Cardiac septum (tissue), 1 donor: ENCODE measurements around the gene NDST1. TPM values are rescaled to one million over a fixed set of nuclear protein-coding genes. Genes with fewer than 3 reads are reported as not detected.

Source experiments
- DNase-seq: peaks from one replicate; pipeline ENCODE4 v3.0.0-alpha.2; 2020; ENCODE audit warnings: low spot score
- intact Hi-C: fragments of 100-400 bp; cut with DNase I; formaldehyde crosslinking; loops from one replicate; pipeline ENCODE4 v1.14.0; 2022
- total RNA-seq: library from RNA; stranded (reverse); fragmentation: NEBNext Ultra II Directional; extraction: Animal tissue kit (Norgen Biotek cat#: 25700); gene quantifications from one replicate; pipeline ENCODE4 v1.2.1, GENCODE V29; 2021
- donor health status: DM: no; HTN: no; CAD: no.

NDST1 gene
- total RNA-seq, 1 donor from 2014 or later, result 67.6 TPM

GRCh38 chr5:150532996-150533395, 25.1 kb downstream of the NDST1 start:
- no peak for DNase-seq
- intact Hi-C loops, result no loop called here

DNA sequence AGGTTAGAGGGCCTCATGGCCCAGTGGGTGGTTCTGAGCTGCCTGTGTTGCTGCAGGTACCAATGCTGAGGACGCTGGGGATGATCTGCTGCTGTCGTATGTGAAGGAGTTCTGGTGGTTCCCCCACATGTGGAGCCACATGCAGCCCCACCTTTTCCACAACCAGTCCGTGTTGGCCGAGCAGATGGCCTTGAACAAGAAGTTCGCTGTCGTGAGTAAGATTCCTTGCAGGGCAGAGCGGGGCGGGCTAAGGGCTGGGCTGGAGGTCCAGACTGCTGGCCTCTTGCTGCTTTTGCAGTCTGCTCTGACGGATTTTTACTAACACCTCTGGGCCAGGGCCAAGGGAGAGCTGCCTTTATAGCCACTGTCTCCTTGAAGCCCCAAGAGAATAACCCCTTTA, 26.9 kb downstream of the NDST1 start:
- intact Hi-C loops, result no loop called here
- no peak for DNase-seq

- DNase-seq, result no peak
- intact Hi-C loops, result no loop called here
These were observed 27.7 kb downstream of the NDST1 start for GRCh38 chr5:150535611-150536010.

DNA sequence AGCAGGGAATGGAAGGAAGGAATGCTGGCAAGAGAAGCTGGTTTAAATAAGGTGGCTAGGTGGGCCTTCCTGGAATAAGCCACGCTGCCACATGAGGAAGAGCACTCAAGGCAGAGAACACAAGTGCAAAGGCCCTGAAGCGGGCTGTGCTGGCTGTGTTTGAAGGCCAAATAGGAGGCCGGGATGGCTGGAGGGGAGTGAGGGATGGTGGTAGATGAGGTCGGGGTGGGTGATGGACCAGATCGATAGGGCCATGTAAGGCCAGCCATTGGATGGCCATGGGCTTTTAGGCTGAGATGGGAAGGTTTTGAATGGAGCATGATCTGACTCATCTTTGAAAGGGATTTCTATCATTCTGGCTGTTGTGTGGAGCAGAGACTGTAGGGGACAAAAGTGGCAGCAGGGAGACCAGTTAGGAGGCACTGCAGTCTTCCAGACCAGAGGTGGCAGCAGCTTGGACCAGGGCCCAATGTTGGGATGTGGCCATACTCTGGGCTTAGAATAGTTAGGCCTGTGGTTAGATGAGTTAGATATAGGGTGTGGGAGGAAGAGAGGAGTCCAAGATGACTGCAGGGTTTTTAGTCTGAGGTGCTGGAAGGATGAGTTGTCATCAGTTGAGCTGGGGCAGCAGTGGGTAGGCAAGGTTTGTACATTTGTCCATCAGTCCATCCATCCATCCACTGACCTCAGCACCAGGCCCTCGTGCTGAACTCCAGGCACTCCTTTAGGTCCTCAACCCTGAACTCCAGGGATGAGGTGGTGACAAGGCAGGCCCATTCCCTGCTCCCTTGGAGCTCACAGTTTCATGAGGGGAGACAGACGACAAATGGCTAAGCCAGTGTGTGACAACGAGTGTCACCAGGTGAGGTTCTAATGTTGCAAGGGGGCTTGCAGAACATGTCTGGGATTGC, 30.3 kb downstream of the NDST1 start:
- no peak for DNase-seq
- intact Hi-C loops, result no loop called here

DNA sequence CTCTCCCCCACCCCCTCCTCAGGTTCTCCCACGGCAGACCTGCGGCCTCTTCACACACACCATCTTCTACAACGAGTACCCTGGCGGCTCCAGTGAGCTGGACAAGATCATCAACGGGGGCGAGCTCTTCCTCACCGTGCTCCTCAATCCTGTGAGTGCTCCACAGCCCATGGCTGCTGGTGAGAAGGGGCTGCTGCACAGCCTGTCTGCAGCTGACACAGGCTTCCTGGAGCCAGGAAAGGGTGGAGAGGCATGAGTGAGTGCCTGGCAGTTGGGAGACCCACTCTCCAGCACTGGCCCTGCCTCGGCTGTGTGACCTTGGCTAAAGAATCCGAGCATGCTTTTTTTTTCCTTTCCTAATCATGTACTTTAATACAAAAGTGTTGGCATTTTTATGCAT, 31.3 kb downstream of the NDST1 start:
- DNase-seq, result no peak
- intact Hi-C loops, result no loop called here

DNA sequence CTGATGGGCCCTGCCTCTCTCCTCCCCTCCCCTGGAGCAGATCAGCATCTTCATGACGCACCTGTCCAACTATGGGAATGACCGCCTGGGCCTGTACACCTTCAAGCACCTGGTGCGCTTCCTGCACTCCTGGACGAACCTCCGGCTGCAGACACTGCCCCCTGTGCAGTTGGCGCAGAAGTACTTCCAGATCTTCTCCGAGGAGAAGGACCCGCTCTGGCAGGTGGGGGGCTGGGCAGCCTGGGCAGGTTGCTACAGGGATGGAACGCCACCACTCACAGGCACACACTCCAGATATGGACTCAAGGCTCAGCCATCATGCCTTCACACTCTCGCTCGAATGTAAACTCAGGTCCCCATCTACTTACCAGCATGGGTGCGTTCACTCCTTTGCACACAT, 32.1 kb downstream of the NDST1 start:
- intact Hi-C loops, result no loop called here
- DNase-seq, result no peak

DNA sequence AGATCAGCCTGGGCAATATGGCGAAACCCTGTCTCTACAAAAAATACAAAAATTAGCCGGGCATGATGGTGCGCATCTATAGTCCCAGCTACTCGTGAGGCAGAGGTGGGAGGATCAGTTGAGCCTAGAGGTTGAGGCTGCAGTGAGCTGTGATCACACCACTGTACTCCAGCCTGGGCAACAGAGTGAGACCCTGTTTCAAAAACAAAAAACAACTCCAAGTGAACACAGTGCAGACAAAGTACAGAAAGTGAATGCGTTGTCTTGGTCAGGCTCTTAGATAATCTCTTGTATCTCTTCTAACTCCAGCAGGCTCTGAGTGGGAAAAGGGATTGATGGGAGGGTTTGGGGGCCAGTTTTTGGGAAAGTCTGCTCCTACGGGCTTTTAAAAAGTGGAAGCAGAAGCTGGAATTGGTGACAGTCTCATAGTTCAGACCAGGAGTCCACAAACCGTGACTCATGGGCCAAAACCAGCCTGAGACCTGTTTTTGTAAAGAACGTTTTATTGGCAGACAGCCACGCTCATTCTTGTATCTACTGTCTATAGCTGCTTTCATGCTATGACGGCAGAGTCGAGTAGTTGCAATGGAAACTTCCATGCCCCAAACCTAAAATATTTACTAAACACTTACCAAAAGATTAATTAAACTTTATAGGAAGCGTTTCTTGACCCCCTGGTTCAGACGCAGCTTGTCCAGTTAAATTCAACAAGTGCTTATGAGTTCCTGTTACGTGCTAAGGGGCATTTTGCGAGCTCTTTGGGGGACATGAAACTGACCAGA, 32.9 kb downstream of the NDST1 start:
- intact Hi-C loops, result no loop called here
- no peak for DNase-seq

- DNase-seq, result no peak
- intact Hi-C loops, result no loop called here
These were observed 33.4 kb downstream of the NDST1 start for GRCh38 chr5:150541397-150541675.

- intact Hi-C loops, result no loop called here
- no peak for DNase-seq
These were observed 34.0 kb downstream of the NDST1 start for GRCh38 chr5:150541895-150542294.

GRCh38 chr5:150542933-150543445, 35.1 kb downstream of the NDST1 start:
- no peak for DNase-seq
- intact Hi-C loops, result no loop called here

DNA sequence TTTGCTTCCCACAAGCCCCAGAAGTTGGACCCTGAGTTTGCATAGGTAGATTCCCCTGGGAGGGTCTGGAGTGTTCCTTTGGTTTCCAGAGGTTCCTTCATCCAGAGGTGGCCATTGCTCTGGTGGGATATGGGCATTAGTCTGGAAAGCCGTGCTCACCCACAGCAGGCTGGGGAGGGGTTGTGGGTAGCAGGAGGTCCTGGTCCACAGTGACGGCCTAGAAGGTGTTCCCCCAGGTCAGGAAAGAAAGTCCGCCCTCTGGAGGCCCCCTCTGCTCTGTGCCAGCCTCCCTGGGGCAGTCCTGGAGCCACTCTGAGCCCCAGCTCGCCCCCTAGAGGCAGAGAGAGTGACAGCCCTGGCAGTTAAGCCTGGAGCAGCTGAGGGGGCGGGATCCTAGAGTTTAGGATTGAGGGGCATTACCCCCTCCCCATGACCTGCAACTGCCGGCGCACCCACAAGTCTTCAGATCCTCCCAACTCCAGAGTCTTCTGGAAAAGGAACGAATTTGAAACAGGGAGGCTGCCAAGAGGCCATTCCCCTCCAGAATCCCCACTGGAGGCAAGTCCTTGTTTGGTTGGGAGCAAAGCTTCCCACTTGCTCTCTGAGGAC, 36.8 kb downstream of the NDST1 start:
- DNase-seq, result peak; percentile 90
- intact Hi-C loops, result loop anchor here (1.0 to 2.0 kb wide), 2 partner anchors 58 to 85 kb away; no protein-coding TSS in a partner anchor

DNA sequence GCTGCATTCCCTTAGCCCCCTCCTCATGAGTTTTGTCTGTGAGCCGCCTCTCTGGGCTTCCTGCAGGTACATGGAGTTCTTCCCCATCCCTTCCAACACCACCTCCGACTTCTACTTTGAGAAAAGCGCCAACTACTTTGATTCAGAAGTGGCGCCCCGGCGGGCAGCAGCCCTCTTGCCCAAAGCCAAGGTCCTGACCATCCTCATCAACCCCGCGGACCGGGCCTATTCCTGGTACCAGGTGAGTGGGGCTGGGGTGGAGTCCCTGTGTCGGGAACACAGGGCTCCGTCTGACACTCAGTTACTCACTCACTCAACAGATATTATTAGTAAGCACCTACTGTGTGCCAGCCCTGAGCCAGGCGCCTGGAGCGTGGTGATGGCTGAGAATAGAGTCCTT, 37.3 kb downstream of the NDST1 start:
- intact Hi-C loops, result loop anchor here (1.0 to 2.0 kb wide), 2 partner anchors 58 to 86 kb away; no protein-coding TSS in a partner anchor
- no peak for DNase-seq

GRCh38 chr5:150548123-150548522, 40.2 kb downstream of the NDST1 start:
- intact Hi-C loops, result no loop called here
- no peak for DNase-seq

DNA sequence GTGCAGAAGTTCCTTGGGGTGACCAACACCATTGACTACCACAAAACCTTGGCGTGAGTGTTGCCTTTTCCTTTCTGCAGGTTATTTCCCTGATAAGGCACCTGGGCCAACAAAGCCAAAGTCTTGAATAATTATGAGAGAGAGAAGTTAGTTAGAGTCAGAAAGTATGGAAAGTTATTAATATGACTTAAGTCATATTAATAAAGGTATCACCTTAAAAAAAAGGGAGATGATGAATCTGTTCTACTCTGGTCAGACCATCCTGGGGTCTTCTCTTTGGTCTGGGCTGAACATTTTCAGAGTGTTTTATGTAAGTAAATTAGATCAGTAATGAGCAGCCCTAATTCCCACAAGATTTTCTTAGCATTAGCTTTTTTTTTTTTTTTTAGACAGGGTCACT, 41.8 kb downstream of the NDST1 start:
- intact Hi-C loops, result no loop called here
- no peak for DNase-seq

GRCh38 chr5:150550286-150550685, 42.4 kb downstream of the NDST1 start:
- no peak for DNase-seq
- intact Hi-C loops, result no loop called here

DNA sequence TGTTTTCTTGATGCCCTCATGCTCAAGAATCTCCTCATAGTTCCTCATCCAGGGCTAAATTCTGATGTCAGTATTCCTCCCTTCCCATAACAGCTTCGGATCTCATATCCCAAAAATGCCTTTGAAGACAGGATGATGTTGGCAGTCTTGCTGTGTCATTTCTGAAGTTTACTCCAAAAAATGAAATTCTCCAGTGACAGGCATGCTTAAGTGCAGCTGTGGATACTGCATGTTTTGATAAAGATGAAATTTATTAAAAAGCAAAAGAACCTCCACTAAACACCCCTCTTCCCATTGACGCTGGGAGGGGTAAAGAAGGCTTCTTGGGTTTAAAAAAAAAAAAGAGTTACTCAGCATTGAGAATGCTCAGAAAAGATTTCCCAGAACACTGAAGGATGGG, 43.1 kb downstream of the NDST1 start:
- intact Hi-C loops, result no loop called here

GRCh38 chr5:150553402-150553801, 45.5 kb downstream of the NDST1 start:
- DNase-seq, result no peak
- intact Hi-C loops, result no loop called here

More for the DNA sequence above, 43.1 kb downstream of the NDST1 start:
- DNase-seq, result no peak

DNA sequence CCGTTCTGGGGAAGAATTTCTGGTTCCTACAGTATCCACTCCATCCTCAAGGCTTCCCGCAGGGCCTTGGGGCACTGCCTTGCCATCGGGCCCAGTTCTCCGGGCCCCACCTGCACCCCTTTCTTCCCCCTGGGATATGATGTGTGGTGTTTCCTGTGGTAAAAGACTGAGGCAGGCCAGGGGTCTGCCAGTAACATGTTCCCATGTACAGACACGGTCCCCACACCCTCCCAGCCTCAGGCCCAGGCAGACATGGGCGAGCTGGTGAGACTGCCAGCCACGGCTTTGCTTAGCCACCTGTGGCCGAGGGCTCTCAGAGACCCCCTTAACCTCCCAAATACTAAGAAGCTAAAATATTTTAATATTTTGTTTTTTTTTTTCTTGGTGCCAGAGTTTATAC, 46.0 kb downstream of the NDST1 start:
- intact Hi-C loops, result no loop called here
- no peak for DNase-seq

- DNase-seq, result no peak
- intact Hi-C loops, result no loop called here
These were observed 46.9 kb downstream of the NDST1 start for GRCh38 chr5:150554857-150555256.

GRCh38 chr5:150556106-150556505, 48.2 kb downstream of the NDST1 start:
- no peak for DNase-seq
- intact Hi-C loops, result no loop called here
